NCI-H1436 treated with DMSO at 0.1 percent for 48 hours (cell line): ENCODE data around the gene GOSR2.
"Not testable (repeated sequence)": the region's sequence is repeated elsewhere in the genome, so short reads cannot be mapped to it uniquely, and the experiment has no call there.

Experiments used
- DNase-seq: peaks from one replicate; lab custom pipeline; 2025; lab: John Stamatoyannopoulos, UW

GOSR2 gene

DNA sequence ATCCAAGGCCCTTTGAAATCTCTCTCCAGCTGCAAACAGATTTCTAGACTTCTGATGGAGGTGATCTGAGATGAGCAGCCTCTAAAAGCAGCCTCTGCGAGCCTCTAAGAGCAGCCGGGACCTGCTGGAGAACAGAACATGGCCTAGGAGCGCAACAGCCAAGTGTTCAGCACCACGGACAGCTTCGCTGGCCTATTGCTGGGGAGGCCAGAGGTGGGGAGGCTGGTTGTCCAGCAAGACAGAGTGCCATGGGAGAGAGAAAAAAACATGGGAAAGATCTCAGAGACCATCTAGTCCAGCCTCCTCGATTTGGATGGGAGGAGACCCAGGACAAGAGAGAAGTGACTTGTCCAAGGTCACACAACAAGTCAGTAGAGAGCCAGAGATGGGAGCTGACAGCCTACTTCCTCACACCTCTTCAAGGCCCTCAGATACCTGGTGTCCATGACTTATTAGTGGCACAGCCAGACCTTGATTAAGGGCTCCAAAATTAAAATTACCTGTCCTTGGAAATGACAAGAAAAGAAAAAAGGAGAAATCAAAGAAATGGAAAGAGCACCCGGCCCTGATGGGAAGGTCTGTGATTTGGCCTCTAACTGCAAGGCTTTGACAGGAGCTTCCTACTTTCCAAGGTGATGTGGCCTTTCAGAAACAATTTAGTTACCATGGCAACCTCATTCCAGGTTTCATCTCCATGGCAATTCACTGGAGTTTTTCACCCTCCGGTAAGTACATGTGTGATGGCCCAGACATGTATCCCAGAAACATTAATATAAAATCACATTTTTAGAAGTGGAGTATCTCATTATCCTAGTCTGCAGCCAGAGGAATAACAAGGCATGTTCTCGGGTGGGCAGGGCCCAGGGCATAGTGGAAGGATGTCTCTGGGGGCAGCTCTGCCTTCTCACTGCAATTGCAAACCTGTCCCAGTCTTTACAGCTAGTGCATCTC lies 41.6 kb downstream of the GOSR2 start:
- DNase-seq, result no peak

DNA sequence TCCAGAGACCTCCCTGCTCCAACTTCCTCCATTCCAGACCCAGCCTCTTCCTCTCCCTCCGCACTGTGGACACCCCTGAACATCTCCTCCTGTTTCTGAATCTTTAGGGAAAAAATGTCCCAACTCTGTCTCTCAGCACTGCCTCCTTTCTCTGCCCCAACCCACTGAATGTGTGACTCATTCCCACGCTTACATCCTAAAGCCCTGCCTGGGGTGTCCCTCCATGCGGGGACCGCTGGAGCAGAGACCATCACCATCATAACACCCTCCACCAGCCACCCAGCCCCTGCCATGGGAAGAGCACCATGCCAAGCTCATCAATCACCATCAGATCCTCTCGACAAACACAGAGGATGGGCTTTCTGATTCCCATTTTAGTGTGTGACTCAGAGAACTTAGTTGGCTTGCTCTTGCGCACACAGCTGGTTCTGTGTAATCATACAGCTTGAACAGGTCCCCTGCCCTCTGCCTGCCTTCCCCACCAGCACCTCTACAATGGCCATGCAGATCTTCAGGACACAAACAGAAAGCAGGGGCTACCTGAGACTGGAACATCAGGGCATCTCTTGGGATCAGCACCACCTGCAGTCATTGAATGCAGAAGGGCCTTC lies 45.4 kb downstream of the GOSR2 start:
- no peak for DNase-seq

DNA sequence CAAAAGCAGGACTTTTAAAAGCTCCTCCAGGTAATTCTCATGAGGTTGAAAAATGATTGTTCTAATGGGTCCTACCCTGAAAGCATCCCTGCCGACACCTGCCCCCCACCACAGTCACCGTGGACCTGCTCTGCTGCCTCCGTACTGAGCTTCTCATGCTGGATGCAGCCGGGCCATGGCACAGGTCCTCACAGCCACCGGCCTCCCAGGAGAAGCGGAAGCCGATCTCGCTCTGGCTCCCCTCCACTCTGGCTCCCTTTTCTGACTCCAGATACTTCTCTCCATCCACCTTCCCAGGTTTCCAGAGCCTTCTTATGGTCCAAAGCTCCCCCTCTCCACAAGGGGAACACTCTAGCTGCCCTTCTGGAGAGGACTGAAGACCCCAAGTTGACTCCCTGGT lies 45.9 kb downstream of the GOSR2 start:
- DNase-seq, result no peak

DNA sequence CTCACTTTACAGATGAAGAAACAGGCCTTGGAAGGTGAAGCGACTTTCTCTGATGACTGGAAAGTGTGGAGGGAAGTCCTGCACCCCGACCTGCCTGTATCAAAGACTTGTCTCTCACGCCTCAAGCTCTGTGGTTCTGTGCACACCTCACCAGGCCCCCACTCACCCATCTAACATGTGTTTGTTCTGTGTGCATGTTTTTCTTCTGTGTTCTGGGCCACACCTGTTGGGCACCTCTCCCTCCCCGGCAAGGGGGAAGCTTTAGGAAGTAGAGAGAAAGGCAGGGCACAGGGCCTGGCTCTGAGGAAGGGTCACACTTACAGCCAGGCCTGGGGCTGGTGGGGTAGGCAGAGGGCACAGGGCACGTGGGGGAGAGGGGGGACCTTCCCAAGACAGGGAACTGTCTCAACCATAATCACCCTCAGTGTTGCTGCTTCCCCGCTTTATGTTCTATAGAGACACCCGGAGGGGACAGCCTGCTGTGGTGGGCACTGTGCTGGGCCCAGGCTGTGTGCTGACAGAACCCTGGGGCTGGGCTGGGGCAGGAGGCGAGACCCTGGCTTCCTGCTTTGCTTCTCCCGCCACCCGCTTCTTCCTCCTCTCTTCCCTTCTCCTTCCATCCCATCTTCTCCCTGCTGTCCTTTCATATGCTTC lies 48.8 kb downstream of the GOSR2 start:
- DNase-seq, result no peak

DNA sequence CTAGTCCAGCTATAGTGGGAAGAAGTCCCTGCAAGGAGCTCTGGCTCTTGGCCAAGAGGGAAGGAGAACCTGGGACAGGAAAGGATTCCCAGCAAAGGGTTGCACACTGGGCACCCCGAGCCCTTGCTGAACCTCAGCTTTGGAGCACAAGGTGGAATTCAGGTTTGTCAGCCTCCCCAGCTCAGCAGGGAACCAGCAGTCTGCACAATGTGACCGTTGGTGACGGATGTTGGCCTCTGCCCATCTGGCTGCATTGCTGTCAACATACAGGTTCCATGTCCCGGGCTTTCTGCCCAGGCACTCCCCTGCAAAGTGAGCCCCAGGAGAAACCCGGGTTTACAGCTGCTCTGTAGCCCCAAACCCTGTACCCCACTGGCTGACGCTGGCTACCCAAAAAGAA lies 49.4 kb downstream of the GOSR2 start:
- DNase-seq, result no peak

DNA sequence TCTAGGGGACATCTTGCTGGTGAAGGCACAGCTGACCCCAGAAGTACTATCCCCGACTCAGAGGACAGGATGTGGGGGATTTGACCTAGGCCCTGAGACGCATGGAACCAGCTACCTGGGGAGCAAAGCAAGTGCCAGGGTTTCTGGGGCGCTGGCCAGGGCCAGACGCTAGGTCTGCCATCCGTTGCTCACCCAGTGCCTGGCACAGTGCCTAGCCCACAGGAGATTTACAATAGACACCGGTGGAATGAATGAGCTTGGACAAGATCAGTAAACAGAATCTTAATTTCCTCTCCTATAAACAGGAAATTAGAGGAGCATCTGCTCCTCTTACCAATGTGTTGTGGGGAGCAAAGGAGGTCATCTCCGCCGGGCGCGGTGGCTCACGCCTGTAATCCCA lies 51.1 kb downstream of the GOSR2 start:
- DNase-seq, result no peak

DNA sequence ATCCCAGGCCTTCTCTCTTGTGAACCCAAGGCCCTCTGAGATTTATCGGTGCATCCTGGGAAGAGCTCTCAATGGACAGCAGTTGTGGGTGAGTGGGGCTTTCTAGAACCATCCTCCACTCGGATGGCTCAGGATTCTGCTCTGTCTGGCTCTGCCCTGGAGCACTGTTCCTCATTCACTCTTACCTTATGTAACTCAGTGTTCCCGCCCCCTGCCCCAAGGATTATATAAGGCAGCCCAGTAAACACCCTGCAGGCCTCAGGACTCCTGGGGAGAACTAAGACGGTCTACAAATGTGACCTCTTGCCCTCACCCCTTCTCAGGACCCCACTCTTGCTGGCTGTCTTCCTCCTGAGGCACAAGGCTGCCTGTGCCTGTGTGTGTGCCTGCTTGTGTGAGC lies 52.3 kb downstream of the GOSR2 start:
- no peak for DNase-seq

DNA sequence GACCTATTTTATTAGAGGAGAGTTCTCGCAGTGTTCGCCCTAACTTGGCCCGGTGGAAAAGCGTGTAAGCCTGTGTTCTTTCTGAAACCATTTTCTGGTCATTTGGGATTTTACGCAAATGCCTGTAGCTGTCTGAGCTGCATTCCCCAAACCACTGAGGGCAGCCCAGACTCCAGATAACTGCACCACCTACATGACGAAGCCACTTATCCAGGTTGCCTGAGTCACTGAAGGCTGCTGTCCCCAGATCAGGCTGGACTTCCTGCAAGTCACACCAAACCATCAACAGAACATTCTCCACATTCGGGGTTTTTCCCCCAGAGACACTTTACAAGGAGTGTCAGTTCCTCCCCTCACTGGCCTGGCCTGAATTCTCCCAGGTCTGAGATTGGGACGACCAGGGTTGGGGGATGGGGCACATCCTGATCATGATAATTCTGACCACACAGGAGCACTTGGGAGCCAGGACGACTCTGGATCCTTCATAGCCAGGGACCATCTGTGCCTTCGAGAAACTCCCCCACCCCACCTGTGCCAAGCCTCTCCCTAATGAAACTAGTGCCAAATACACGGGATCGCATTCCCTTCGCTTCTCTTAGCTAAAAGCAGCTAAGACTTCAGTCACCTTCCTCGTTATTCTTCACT lies 53.8 kb downstream of the GOSR2 start:
- DNase-seq, result no peak

DNA sequence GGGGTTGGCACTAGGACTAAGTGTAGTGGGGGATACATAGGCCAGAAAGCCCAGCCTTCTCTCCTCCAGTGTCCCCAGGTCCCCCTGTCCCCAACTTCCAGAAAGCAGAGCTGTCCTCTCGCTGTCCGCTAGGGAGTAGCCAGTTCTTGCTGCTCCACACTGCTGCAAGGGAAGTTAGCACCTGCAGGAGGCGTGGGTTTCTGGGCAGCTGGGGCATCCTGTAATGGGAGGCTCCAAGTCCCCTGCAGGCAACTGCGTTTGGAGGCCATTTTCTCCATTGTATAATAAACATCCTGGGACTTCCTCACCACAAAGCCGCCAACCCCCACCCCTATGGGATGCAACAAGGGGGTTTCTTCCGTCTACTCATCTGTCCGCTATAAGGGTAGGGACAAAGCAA lies 54.4 kb downstream of the GOSR2 start:
- DNase-seq, result no peak

DNA sequence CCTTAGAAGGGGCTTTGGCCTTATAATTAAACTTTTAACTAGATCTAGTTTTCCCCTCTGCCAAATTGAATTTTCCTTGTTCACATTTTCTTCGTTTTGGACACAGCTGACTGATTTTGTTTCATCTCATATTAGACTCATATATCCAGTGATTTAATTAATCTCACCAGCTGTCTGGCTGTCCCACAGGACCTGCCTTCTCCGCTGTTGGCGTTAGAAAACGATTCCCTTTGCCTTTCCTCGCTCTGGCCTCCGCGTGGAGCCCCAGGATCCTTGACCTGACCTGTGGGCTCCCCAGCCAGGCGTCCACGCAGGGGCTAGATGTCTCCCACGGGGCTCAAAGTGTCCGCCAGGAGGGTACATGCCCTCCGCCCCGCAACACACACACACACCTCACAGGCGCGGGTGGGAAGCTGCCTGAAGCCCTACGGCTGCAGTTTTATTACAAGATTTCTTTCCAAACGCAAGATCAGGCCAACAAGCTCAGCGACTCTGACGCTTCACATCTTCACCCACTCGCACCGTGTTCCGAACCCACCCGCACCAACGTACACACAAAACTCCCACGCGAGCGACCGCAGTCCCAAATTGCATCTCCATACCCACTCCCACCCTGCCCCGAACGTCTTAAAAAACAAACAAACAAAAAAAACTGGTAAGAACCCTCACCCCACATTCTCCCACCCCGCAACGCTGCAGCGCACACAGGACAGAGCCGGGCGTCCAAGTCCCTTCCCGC lies 55.0 kb downstream of the GOSR2 start:
- no peak for DNase-seq

DNA sequence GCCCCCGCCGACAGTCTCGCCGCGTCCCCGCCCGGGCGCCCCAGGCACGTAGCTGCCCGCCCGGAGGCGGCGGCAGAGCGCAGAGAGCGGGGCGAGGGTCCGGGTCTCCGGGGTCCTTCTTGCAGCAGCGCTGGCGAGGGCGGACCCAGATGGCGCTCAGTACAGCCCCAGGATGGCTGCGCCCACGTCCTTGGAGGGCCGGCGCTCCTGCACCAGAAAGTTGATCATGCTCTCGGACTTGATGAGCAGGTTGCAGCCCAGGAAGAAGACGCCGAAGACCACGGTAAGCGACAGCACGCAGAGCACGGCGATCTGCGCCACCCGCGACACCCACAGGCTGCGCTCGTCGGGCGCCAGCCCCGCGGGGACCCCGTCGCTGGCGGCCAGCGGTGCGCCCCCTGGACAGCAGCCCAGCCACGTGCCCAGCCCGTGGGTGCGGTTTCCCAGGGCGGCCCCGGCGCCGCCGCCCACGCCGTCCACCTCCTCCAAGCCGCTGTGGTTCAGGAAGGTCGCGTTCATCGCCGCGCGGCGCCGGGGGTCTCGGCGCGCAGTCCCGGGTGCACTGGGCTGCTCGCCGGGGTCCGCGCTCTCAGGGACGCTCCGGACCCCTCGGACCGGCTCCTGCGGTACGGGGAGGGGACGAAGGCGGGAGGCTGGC lies 55.7 kb downstream of the GOSR2 start:
- no peak for DNase-seq

DNA sequence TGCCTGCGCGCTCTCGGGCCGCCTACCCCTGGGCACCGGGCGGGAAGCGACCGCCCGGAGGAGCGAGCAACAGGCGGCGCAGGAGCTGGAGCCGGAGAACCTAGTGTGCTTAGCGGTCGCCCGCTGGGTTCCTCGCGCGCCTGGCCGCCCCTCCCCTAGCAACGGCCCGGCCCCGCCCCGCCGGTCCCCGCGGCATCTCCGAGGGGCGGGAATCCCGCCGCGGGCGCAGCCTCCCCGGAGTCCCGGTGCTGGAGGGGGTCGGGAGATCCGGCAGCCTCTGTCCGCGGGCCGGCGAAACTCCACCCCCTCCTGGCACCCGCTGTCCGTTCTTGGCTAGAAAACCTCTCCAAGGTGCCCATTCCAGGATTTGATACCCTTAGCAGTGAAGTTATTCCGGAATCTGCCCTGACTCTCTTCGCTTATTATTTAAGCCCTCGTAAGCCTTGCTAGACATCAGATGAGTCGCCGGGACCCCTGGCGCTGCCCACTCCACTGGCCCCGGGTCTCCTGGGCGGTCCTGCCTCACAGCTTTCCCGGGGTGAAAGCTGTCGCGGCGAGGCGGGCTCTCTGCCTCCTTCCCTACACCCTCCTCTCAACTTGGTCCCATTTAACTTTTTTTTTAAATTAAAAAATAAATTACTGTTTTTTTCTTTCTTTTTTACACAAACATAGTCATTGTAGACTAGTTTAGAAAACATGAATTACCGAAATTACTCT lies 56.3 kb downstream of the GOSR2 start, which contains the start of gene RPRML:
Gene RPRML, minus strand, starts transcription at position 107 of the 717 bp plus-strand sequence. CDS start 246 bp downstream, outside the sequence.
- no peak for DNase-seq

DNA sequence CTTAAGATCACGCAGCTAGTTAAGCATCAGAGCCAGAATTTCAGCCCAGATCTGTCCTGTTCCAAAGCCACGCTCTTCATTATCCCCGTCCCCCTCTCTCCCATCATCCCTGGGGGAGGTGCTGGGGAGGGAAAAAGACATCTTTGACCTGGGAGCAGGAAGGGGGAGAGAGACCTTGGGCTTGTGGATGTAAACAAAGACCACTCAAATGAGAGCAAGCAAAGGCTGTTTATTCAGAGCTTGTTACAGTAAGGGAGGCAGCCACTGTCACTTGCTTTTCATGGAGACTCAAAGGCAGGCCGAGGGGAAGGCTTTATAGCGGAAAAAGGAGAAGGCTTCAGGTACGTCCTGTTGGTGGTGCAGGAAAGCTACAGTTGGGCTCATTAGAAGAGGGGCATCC lies 59.6 kb downstream of the GOSR2 start:
- no peak for DNase-seq

DNA sequence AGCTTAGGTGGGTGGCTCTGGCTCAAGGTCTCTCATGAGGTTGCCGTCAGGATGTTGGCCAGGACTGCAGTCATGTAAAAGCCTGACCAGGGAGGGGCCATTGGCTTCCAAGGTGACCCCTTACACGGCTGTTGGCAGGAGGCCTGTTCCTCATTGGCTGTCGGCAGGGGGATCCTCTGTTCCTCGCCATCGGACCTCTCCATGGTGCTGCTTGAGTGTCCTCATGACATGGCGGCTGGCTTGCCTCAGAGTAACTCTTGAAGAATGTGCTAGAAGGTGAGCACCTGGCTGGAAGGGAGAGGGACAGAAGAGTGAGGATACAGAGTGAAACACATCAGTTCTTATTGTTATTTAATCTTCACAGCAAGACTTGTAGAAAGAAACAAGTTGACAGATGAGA lies 60.8 kb downstream of the GOSR2 start:
- no peak for DNase-seq

DNA sequence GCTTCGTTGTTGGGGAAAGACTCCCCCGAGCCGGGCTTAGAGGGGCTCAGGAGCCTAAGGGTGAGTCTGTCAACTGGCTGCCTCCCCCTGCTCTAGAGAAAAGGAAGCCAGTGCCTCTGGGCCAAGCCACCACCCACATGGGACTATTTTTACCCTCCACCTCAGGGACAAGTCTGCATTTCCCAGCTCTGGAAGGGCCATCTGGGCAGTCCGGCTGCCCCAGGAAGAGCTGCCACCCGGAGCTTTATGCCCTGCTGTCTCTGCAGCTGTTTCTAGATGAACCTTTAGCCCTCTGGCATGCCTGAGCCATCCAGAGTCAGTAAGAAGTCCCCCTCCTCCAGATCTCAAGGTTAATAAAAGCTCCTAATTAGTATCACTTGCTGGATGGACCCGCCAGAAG lies 61.4 kb downstream of the GOSR2 start:
- no peak for DNase-seq

DNA sequence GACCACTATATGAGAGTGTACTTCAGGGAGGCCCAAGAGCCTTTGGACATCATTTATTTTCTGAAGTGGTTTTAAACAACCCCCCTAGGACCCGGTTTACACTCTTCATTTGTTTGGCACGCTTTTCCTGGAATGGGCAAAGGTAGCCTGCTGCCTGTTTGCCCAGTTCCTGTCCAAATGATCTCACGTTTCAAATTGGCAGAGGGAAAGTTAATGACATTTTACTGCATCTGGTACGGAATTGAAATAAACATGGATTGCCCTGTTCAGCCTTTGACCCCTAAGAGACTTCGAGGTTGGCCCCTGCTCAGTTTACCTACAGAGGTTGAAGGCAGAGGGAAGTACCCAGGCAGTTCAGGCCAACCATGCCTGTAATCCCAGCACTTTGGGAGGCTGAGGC lies 61.9 kb downstream of the GOSR2 start:
- DNase-seq, result no peak

DNA sequence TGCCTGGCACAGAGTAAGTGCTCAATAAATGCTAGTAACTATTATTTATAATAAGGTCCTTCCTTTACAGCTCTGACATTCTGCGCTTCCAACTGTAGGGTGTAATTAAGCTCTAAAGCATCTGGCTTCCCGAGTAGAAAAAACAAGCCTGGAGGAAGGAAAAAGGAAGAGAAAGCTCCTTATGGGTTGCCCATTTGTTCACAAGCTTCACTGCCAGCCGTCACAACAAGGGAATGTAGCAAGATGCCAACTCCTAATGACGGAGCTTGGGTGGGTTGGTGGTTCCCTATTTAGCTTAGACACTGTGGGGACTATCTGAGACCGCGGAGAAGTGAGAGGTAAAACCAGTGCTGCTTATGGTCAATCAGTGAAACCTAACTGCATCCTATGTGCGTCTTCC lies 63.4 kb downstream of the GOSR2 start:
- no peak for DNase-seq

DNA sequence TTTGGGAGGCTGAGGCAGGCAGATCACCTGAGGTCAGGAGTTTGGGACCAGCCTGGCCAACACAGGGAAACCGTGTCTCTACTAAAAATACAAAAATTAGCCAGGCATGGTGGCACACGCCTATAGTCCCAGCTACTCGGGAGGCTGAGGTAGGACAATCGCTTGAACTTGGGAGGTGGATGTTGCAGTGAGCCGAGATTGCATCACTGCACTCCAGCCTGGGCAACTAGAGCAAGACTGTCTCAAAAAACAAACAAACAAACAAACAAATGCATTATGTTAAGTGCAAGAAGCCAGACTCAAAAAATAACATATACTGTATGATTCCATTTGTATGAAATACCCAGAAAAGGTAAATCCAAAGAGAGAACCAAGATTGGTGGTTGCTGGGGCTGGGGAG lies 65.0 kb downstream of the GOSR2 start:
- DNase-seq, result not testable (repeated sequence)

DNA sequence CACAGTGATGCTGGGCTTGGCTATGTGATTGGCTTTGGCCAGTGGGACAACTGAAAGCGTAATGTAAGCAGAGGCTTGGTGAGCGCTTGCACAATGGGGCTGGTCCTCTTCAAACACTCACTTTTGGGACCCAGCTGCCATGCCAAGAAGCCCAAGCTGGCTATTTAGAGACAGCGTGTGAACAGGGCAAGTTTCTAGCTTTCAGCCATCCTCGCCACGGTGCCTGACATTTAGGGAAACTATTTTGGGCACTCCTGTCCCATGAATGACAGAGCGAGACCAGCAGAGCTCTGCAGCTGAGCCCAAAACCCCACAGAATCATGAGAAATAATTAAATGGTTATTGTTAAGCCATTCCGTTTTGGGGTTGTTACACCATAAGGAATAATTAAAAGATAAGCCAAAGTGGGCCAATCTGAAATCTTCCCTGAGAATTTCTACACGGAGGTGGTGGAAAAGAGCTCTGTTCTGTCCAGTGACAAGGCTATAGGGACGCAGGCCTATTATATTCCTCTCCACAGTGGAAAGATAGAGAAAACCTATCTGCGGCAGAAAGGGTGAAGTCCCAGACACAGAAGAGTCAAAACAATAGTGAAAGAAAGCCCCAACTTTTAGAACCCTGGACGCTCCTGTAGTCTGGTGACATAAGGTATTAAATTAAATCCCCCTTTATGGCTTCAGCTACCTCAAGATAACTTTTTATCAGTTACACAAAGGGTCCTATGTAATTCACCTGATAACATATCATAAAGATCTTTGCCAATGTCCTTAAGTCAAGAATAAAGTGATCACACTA lies 66.9 kb downstream of the GOSR2 start:
- no peak for DNase-seq

DNA sequence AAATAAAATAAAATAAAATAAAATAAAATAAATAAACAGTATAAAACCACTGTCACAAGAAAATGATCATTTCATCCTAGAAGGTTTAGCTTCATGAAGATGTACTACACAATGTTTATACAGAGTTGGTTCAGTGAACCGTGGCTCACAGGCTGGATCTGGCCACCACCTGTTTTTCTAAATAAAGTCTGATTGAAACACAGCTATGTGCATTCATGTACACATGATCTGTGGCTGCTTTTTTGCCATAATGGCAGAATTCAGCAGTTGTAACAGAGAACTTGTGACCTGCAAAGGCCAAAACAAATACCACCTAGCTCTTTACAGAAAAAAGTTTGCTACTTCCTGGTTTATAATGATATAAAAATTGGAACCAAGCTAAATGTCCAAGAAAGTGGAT lies 68.7 kb downstream of the GOSR2 start:
- no peak for DNase-seq
